HG03060 (cell line): ENCODE results near the gene KIF2A.
A peak's percentile ranks its signal among the peaks of the same experiment; 100 is the strongest.
"Not testable (repeated sequence)": the region's sequence is repeated elsewhere in the genome, so short reads cannot be mapped to it uniquely, and the experiment has no call there.

Experiments used
- ATAC-seq: cut with Tn5 transposase; IDR thresholded peaks from one replicate; pipeline ENCODE4 v1.9.1; 2021; ENCODE audit warnings: low read depth, moderate number of reproducible peaks; ENCODE audit not compliant: unreplicated experiment

Gene KIF2A

DNA sequence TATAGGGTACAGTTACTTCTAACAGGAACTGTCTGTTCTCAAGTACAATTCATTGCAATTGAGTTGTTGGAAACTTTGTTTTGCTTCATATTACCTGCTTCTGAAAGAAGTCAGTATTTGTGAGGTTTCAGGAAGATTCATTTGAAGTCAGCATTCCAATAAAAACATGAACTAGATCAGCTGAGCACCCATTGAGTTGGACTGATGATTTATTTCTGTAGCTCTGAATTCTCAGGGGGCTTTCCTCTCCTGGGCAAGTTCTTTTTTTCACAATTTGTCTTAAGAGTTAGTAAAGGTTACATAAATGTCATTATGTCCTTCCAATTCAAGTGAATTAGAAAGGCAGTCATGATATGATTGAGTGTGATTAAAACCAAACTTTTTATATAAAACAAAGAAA, 16.2 kb upstream of the KIF2A start:
- no peak for ATAC-seq

DNA sequence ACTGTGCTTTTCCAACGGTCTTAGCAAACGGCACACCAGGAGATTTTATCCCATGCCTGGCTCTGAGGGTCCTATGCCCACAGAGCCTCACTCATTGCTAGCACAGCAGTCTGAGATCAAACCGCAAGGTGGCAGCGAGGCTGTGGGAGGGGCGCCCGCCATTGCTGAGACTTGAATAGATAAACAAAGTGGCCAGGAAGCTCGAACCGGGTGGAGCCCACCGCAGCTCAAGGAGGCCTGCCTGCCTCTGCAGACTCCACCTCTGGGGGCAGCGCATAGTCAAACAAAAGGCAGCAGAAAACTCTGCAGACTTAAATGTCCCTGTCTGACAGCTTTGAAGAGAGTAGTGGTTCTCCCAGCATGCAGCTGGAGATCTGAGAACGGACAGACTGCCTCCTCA, 14.2 kb upstream of the KIF2A start:
- ATAC-seq = not testable (repeated sequence)

DNA sequence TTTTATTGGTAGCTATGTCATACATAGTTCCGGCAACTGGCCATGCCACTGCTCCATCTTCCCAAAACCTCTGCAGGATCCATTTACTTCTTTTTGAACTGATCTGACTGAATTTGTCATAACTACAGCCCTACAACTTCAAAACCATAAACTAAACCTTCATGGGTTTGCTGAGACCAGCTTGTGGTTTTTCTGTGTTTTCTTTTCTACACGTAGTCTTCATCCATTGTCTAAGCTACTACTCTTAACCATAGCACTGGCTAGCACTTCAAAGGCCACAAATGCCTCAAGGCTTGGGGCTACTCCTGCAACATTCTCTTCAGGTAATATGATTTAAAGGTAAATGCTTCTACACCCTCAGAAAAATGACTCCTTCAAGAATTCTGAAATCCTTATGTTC, 9.0 kb upstream of the KIF2A start:
- ATAC-seq = no peak

DNA sequence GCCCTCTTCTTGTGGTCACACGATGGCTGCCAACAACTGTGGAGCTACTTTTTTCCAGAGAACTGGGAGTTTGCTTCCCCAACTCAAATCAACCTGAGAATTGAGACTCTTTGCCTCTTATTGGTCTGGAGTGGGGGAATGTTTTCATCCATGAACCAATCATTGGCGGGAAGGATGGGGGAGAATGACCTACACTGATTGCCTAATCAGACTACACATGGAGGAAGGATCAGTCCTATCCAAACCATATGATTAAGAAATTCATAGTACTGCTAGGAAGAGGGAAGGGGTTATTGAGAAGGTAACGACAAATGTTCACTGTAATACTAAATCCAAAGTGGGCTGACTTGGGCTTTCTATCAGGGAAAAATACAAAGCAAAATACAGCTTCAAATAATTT, 7.9 kb upstream of the KIF2A start:
- no peak for ATAC-seq

DNA sequence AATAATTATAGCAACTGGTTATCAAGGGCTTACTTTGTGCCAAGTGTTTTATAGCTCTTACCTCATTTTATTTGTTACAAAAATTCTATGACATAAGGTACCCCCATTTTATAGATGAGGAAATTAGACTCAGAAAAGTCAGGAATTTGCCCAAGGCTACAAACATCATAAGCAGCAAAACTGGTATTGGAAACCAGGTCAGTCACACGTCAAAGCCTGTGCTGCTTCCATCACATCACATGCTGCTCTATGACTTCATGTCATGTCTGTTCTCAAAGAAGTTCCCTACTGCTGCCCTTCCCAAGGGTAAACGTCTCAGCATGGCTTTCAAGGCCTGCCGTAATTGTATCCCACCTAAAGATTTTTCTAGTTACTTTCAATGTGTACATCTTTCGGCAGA, 6.9 kb upstream of the KIF2A start:
- no peak for ATAC-seq

DNA sequence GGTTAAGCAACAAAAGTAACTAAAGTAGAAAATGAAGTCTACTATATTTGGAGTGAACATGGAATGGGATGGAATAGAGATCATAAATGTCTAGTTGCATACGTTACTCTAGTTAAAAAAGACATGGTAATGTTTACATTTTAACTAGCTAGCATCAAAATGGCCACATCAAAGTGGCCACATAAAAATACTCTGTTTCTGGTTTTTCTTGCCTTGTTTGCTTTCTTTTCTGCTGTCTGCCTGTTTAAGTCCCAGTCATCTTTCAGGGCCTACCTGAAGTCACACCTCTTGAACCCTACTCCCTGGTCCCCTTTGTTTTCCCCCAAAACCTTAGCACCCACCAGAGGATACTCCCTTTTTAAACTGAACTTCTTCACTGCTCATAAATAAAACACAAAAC, 6.4 kb upstream of the KIF2A start:
- no peak for ATAC-seq

DNA sequence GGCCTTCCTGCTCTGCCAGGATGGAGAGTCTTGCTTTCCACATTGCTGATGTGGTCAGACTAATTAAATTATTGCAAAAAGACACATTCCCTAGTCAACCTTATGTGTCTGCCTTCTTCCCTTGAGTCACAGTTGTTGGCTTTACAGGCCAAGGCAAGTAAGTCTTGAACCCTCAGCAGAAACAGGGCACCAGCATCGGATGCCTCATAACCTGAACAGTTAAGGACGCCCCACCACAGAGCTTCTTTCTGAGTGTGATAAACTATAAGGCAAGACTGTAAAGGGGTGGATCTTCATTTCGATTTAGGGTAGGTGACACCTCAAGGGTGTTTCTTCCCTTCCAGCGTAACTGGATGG, 670 bp upstream of the KIF2A start:
- ATAC-seq = no peak

DNA sequence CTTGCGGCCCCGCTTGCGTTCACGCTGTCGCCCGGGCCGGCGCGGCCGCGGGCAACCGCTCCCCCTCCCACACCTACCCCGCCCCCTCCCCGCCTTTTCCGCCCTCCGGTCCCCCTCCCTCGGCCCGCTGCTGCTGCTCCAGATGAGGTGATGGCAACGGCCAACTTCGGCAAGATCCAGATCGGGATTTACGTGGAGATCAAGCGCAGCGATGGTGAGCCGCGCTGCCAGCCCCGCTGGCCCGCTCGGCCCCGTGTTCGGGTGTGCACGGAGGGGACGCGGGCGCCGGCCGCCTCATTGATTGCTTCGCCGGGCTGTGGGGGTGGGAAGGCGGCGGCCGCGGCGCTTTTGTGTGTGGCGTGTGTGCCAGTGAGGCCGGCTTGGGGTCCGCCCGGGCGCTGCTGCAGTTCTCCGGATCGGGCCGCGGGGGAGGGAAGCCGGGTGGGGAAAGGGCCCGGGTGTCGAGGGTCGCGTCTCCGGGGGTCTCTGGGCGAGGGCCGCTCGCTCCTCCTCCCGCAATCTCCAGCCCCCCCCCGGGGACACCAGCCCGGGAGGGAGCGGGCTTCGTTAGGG, 403 bp downstream of the KIF2A start:
- ATAC-seq = peak; percentile 8

DNA sequence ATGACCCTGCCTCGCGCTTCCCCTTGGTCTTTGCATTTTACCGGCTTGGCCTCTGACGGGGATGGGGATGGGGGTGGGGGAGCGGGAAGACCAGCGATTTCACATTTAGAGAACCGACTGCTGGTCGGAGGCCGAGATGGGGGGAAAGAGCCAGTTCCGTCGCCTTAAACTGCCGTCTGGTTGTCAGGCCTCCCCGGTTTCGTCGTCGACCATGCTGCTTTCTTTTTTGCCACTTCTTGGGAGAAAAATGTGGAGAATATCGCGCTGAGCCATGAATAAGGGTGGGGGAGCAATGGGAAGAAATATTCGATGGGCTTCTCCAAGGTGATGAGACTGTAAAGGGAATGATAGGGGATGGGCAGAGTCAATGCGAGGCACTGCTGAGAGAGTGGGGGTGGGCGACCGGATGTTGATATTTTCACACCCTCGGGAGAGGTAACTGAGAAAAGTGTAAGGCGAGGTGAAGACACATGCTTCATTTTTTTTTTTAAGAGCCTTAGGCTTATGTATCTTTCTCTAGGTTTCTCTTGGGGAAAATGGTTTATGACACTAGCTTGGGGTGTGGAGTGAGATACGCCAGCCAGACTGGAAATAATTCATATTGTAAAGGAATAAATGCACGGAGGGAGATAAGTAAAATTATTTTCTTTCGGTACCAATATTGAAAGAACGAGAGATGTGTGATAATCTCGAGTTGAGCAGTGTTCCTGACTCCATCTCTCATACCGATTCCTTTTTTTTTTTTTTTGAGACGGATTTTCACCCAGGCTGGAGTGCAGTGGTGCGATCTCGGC, 1.1 kb downstream of the KIF2A start:
- ATAC-seq = no peak

DNA sequence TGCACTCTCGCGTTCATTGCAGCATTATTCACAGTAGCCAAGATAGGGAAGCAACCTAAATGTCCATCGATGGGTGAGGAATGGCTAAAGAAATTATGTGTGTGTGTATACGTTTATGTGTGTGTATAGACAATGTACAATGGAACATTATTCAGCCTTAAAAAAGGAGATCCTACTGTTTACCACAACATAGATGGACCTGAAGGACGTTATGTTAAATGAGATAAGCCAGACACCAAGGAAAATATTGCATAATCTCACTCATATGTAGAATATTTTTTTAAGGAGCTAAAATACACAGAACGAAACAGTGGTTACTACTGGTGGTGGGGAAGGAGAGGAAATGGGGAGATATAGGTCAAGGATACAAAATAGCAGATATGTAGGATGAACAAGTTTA, 2.4 kb downstream of the KIF2A start:
- no peak for ATAC-seq

DNA sequence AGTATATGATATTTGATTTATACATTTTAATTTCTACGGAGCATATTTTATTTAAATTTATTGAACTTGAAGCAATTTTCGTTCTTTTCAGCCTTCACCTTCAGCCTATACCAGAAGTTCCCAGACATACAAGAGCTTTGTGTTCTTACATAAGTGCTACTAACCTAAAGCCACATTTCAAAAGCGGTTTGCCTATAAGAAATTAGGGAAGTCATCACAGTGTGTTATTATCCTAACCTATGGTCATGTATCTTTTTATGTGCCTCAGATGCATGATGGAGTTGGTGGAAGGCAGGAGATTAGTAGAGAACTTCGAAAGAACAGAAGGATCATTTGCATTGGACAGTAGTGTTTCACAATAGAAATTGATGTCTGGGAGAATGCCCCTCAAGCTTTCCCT, 3.1 kb downstream of the KIF2A start:
- no peak for ATAC-seq

DNA sequence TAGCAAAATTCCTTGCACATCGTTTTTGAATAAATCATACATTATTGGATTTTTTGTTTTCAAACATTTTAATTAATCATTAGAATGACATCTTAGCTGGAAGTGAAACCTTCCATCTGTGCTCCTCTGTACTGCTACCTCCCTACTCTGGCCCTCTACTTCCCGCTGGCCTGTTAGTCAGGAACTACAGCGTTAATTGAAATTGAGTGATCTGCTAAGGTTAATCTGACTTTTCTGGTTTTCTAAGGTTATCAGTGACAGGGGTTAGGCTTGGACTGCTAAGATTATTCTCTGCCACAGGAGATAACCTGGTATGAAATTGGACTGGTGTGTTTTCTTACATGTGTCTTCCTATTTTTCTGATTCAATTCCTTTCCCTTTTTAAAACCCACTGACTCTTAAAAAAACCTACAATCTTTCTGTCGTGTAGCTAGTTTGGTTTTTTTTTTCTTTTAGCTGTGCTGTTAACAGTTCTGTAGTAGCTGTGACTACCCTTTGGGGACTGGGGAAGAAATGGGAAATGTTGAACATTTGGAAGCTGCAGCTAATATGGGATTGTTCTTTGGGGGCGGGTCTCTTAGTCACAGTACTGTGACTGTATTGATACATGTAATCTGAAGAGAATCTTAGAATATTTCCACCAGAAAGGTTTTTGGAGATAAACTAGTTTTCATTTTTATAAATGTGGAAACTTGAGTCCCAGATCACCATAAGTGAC, 4.6 kb downstream of the KIF2A start:
- no peak for ATAC-seq

DNA sequence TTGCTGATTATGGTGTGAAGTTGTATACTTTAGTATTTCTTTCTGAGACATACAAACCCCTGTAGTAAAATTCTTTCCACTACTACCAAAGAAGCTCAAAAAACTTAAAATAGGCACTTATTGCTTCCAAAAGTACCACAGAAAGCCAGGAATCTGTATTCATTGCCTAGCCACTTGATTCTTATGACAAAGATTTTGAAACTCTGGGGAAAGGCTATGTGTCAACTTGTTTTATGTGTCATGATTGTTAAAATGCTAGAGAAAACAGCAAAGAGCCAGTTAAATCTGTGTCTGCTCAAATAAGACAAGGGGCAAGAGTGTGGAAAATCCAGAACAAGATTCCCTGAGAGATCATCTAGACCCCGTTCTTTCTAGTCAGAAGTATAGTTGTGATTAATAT, 6.0 kb downstream of the KIF2A start:
- ATAC-seq = no peak

DNA sequence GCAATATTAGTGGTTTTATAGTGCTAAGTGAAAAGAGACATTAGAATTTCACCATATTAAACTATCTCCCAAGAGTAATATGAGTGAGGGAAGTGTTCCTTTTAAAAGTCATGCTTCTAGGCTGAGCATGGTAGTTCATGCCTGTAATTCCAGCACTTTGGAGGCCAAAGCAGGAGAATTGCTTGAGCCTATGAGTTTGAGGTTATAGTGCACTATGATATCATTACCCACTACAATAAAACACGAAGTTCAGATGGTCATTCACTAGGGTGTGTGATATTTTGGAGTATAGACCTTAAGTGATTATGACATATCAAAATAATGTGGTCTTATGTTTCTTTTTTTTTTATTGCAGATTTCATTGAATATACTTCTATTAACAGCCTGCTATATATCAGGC, 6.7 kb downstream of the KIF2A start:
- ATAC-seq = no peak

DNA sequence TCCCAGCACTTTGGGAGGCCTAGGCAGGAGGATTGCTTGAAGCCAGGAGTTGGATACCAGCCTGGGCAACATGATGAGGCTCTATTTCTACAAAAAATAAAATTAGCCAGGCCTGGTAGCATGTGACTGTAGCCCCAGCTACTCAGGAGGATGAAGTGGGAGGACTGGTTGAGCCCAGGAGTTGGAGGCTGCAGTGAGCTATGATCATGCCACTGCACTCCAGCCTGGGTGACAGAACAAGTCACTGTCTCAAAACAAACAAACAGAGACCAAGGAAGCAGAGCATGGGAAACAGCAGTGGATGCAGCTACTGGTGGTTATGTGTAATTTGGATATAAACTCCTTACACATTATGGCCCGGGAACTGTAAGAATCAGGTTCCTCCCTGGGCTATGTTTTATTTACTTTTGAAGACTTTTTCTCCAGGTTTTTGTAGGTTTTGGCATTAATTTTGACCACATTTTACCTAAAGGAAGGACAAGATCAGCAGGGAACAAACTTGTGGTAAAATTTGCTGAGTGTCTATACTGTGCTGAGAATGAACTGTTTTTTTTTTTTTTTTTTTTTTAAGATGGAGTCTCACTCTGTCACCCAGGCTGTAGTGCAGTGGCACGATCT, 8.3 kb downstream of the KIF2A start:
- no peak for ATAC-seq

DNA sequence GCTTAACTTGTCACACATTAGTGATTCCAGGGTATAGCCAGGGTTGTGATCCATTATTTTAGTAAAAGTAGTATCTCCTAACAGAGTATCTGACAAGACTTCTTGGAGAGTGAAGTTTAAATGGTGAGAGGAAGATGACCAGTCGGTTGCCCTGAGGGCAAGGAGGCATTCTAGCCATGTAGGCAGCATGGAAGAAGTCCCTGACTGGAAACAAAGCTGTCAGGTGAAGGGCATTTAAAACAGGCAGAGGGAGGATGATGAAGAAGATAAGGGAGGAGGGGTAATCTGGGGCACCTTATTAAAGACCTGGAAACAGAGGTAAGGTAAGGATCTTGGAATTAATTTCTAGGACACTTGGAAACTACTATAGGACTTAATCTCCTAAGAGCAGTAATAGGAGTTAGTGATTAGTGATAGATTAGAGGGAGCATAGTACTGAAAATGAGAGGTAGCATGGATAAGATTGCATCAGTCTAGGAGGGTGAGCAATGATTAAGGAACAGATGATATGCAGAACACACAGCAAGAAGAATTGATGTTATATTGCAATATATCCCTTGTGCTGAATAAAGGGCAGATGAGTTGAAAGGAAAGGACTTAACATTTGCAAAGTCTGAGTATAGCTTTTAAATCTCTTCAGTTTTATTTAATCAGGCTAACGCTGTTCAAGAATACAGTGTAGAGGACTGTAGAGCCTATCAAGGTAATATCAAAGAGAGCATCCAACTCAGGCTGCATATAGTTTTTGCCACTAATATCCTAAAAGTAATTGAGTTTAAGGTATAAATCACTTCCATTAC, 9.6 kb downstream of the KIF2A start:
- ATAC-seq = no peak

DNA sequence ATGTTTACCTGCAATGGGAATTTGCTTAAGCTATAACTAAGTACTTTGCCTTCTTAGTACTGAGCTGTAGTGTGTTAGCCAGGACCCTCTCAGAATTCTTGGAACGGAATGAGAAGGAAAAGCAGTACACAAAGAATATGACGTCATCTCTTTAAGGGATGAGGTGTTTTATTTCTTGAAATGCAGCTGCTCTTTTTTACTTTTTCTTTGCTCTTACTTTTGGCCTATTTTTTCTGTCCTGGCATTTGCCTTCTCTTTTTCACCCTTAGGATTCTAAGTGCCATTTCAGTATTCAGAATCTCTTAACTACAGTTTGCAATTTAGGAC, 10.1 kb downstream of the KIF2A start:
- no peak for ATAC-seq

DNA sequence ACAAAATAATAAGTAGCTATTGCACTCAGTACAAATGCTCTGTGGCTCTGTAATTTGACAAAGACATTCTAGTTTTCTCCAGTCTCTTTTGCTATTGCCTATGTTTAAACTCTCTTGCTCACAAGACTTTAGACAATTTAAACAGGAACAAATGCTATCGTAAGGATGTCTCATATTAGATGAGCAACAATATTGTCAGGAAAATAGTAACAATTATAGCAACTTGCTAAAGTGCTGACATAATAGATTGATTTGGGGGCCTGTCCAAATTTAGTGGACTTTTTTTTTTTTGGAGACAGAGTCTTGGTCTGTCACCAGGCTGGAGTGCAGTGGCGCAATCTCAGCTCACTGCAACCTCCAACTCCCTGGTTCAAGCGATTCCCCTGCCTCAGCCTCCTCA, 11.8 kb downstream of the KIF2A start:
- ATAC-seq = no peak

DNA sequence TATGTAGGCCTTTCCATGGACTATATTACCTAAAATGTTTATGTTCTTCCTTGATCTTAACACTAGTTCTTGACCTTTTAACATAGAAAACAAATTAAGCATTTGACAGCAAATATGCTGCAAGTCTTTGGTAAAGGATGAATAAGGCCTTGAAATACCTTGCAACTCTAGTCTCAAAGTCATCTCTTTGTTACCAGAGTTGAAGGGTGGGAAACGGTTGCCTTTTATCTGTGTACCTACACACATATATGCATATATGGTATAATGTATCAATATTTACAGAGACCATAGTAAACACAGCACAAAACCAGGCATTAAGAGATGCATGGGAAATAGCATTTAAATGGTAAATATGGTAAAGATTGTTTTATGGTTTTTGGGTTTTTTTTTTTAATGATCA, 16.5 kb downstream of the KIF2A start:
- ATAC-seq = no peak

DNA sequence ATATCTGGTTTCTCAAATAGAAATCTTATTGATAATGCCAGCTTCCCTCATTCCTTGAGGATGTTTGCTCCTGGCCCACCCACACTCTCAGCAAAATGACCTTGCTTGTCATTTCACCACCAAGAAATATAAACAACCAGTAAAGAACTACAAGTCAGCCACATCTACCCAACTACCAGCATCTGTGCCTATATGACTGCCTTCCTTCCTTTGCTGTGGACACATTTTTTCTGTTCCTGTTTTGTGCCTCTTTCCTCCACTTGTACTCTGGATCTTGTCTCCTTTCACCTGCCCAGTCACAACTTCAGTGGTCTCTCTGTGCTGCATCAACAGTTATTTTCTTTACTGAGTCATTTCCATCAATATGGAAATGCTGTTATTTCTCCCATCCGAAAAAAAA, 20.3 kb downstream of the KIF2A start:
- ATAC-seq = peak; percentile 60

DNA sequence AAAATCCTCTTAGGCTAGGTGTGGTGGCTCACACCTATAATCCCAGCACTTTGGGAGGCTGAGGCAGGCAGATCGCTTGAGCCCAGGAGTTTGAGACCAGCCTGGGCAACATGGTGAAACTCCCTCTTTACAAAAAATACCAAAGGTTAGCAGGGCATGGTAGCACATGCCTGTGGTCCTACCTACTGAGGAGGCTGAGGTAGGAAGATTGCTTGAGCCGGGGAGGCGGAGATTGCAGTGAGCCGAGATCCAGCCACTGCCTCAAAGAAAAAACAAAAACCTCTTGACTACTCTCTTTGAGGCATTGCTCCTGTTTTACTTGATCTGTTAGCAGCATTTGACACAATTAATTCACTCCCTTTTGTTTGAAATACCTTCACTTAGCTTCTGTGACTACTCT, 20.7 kb downstream of the KIF2A start:
- ATAC-seq = no peak
